ENCODE measurements around the gene GATB.
A peak's percentile ranks its signal among the peaks of the same experiment; 100 is the strongest.

Gene GATB

DNA sequence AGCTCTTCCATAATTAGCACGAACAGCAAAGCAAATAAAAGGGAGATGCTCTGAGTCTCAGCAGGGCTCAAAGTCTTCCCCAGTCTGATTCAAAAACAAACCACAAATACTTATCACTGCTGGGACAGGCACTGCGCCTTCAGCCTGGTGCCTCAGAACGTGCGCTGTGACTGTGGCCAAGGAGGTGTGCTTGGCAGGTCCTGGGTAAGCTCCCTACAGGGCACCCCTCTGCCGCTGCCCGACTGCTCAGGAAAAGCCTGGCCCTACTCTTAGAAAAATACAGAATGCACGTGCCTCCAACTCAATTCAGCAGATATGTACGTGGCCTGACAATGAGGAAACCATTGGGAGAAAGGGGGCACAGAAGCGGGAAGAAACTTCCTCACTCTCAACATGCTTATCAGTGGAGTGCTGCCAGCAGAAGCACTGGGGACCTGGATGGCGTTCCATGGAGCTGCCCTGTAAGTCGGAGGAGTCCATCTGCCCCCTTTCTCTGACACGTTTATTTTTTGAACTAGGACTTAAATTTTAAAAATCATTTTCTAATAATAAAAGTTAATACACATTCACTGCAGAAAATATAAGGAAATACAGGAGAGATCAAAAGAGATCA lies 86.8 kb downstream of the GATB start:
- no peak for DNase-seq

- DNase-seq: no peak
Measured at GRCh38 chr4:151672996-151673395, 87.8 kb downstream of the GATB start.

DNA sequence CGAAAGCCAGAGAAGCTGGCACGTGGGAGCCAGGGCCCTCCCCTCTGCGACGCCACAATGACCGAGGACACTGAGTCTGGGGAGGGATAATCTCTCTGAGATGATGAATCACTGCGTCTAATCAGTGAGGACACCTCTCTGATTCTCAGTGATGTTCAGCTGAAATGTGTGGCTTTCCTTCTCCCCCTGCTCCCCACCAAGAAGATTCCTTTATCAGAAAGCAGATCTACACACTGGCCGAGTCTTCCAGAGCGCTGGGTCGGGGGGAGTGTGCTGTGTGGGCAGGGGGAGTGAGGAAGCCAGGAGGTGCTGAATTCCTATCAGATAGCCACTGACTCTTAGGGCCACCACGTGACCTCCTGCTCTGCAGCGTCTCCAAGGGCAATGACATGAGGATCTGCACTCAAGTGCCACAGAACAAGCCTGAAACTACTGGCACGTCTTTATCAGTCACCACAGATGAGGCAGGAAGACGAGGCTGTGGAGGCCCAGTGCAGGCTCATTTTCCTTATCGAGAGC lies 89.2 kb downstream of the GATB start:
- no peak for DNase-seq

GRCh38 chr4:151670843-151671242 lies 90.0 kb downstream of the GATB start:
- DNase-seq: no peak

- no peak for DNase-seq
Measured at GRCh38 chr4:151669990-151670389, 90.8 kb downstream of the GATB start.

DNA sequence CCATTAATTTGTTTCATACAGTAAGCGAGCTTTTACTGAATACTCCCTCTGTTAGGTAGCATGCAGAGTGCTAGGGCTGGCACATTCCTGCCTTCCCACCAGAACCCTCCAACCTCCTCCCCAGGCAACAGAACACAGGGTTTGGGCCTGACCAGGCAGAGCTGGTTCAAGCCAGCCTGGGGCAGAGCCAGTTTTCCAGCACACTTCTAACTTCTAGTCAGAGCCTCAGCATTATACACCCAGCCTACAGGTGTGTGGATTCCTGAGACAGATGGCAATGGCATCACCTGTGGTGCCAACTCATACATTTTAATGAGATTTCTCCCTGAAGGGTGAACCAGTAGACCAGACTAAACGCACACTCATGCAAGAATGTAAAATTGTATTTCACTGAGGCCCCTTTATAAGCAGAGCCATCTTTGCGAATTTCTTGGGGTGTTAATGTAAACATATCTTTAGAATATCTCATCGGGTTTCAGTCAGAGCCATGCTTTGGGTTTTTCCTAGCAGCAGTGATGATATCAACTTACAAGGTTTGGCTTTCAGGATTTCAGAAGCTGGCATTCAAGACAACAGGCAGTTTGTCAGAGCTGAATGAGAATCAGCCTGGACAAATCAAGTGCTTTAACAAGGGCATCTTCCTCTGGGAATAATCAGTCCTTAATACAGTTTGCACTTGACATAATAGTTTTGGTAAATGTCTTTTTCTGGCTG lies 92.0 kb downstream of the GATB start:
- no peak for DNase-seq

- no peak for DNase-seq
Measured at GRCh38 chr4:151667666-151668065, 93.1 kb downstream of the GATB start.

DNA sequence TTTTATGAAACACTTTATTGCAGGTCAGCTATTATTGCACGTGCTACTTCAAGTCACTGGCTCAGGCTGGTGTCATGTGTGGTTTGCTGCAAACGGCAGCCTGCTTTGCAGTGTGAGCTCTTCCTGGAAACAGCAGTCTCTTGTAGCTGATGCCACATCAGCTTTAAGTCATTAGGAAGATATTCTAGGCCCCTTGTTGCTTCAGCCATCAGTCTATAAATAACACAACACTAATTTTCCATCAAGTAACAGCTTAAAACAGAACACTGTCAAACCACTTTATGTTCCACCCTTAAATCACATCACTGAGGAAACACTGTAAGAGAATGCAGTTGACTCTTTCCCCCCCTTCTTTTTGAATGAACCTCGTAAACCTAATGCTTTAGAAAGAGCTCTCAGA lies 93.8 kb downstream of the GATB start:
- DNase-seq: no peak

DNA sequence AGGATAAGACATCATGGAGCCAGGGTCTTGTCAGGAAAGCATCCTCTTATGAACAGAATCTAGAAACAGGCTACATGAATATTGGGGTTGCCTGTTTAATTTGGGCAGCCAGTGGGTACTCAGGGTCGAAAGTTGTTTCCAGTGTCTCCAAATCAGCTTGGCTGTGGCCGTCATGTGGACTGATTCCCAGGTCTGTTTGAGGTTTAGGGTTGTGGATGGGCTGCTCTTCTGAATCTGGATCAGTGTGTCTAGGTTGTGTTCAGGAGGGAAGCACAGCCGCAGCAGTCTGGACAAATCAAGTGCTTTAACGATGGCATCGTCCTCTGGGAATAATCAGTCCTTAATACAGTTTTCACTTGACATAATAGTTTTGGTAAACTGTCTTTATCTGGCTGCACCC lies 94.3 kb downstream of the GATB start:
- DNase-seq: no peak

GRCh38 chr4:151665785-151666127 lies 95.1 kb downstream of the GATB start:
- DNase-seq: no peak

- DNase-seq: no peak
Measured at GRCh38 chr4:151665022-151665784, 95.6 kb downstream of the GATB start.

DNA sequence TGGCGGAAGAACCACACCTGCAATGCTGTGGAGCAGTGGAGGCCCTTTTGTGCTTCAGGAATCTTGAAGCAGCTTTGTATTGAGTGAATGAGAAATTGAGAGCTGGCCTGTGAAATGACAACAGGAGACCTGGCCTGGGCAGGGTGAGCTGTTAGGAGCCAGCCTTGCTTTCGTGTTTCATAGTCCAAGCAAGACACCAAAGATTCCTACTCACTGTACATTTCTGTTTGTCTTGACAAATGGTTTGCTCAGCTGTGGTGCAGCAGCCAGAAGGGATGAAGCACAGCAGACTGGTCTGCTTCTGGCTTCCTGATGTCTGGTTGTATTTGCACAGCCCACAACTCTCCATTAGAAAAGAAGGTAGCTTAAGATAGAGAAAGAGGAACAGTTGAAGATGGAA lies 96.5 kb downstream of the GATB start:
- DNase-seq: no peak

DNA sequence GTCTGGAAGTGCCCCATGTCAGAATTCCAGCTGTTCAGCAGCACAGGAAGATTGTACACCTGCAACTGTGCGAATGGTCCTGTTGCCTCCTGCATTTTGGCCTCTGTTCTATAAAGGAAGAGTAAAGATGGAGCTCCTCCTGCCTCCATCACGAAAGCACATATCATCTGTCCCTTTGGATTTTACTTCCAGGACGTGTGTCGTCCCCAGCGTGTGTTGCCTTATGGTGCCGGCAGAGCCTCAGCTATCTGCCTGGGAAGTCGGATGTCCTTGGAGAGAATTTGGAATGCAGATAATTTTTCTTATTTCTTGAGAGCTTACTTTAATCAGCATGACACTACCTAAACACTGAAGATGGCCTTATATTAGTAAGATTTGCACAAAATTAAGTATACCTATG lies 97.7 kb downstream of the GATB start:
- DNase-seq: no peak

GRCh38 chr4:151661873-151662272 lies 98.9 kb downstream of the GATB start:
- DNase-seq: no peak

DNA sequence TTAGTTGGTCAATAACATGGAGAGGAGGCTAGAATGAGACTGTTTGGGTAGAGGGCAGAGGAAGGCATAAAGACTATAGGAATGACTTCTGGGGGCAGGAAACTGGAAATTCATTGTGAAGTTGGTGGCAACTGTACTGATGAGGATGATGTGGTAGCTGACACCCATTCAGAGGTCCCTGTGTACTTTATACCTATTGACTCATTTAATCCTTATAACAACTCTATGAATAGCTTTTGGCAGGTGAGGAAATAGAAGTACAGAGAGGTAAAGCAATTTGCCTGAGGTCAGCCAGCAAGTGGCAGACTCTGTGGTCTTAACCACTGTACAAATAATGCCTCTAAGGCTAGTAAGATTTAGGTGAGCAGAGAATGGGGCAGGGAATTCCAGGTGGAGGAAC lies 100.1 kb downstream of the GATB start:
- no peak for DNase-seq

GRCh38 chr4:151659601-151660364 lies 101.0 kb downstream of the GATB start:
- no peak for DNase-seq

- peak; percentile 38 for DNase-seq
Measured at GRCh38 chr4:151658959-151659600, 101.7 kb downstream of the GATB start.

GRCh38 chr4:151657896-151658295 lies 102.9 kb downstream of the GATB start:
- DNase-seq: no peak

DNA sequence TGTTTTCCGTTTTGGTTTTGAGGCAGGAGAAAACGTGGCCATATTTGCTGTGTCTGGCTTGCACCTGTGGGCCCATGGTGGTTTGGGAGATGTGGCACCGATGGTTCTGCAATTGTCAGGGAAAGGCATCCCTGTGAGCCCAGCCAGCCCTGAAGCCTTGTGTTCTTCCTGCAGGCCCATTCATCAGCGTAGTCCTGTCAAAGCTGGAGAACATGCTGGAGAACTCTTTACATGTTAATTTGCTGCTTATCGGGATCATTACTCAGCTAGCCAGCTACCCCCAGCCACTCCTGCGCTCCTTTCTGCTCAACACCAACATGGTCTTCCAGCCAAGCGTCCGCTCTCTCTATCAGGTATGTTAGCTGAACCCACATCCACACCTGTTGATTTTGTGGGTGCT lies 104.7 kb downstream of the GATB start:
- DNase-seq: no peak

GRCh38 chr4:151653548-151653918 lies 107.3 kb downstream of the GATB start:
- DNase-seq: no peak

DNA sequence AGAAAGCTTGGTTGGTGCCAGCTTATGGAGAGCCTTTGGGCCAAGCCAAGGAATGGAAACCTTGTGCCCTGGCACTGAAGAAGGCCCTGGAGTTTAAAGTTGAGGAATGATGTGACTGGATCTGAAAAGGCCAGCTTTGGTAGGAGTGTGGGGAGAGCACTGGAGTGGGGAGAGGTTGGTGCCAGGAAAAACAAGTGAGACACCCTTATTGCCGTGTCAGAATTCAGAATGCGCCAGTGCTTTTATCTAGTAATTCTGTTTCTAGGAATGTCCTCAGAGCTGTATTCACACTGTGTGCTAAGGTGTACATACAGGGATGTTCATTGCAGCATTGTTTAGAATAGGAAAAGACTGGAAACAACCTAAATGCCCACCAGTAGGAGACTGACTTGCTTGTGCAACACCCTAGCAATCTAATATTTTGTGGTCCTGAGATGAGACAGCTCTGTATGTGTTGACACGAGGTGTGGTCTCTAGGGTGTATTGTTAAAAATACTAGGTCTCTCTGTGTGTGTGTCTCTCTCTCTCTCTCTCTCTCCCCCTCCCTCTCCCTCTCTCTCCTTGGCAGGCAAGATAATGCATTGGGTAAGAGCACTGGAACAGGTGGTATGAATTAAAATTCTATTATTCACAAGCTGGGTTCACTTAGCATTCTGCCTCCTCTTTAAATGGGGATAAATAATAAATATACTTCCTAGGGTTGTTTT lies 107.8 kb downstream of the GATB start:
- peak; percentile 46 for DNase-seq

GRCh38 chr4:151651496-151651895 lies 109.3 kb downstream of the GATB start:
- no peak for DNase-seq

Measured in fibroblast of skin of scalp (primary cell).